H9 (cell line): Measurements from ENCODE around the gene OOEP. TPM values are rescaled to one million over a fixed set of nuclear protein-coding genes. Genes with fewer than 3 reads are reported as not detected.

Experiments
- DNase-seq: peaks from one replicate; pipeline ENCODE4 v3.0.0-alpha.2; 2017
- H2AFZ ChIP-seq: one replicate; pipeline ENCODE4 v1.6.1; 2013; ENCODE audit warnings: mild to moderate bottlenecking, low read length, control low read depth, moderate library complexity
- H2AK5ac ChIP-seq: 2 replicates; pipeline ENCODE4 v1.6.1; 2013; ENCODE audit warnings: low read length, control low read depth, mixed read lengths; ENCODE audit not compliant: insufficient read length
- H2BK120ac ChIP-seq: one replicate; pipeline ENCODE4 v1.6.1; 2013; ENCODE audit warnings: low read depth, mild to moderate bottlenecking, low read length, control low read depth, inconsistent platforms; ENCODE audit not compliant: poor library complexity, severe bottlenecking
- H2BK12ac ChIP-seq: 2 replicates; pipeline ENCODE4 v1.6.1; 2013; ENCODE audit warnings: low read length, control low read depth, mixed read lengths, low read depth; ENCODE audit not compliant: insufficient read length
- H2BK15ac ChIP-seq: 2 replicates; pipeline ENCODE4 v1.6.1; 2013; ENCODE audit warnings: low read depth, low read length, control low read depth
- H2BK20ac ChIP-seq: one replicate; pipeline ENCODE4 v1.6.1; 2013; ENCODE audit warnings: low read depth, mild to moderate bottlenecking, low read length, control low read depth, inconsistent platforms; ENCODE audit not compliant: poor library complexity, severe bottlenecking
- H2BK5ac ChIP-seq: 2 replicates; pipeline ENCODE4 v1.6.1; 2013; ENCODE audit warnings: low read length, control low read depth, mixed read lengths; ENCODE audit not compliant: insufficient read length
- H3K14ac ChIP-seq: 2 replicates; pipeline ENCODE4 v1.6.1; 2013; ENCODE audit warnings: low read length, control low read depth; ENCODE audit not compliant: insufficient read depth
- H3K18ac ChIP-seq: 2 replicates; pipeline ENCODE4 v1.6.1; 2013; ENCODE audit warnings: low read depth, mild to moderate bottlenecking, mixed read lengths, low read length, control low read depth; ENCODE audit not compliant: insufficient read length
- H3K23ac ChIP-seq: 2 replicates; pipeline ENCODE4 v1.6.1; 2013; ENCODE audit warnings: low read length, control low read depth, mixed read lengths, low read depth; ENCODE audit not compliant: insufficient read length
- H3K23me2 ChIP-seq: 2 replicates; pipeline ENCODE4 v1.6.1; 2013; ENCODE audit warnings: low read depth, mild to moderate bottlenecking, mixed read lengths, low read length, control low read depth; ENCODE audit not compliant: insufficient read length, poor library complexity, severe bottlenecking
- H3K27ac ChIP-seq: 2 replicates; pipeline ENCODE4 v1.5.1; 2013; ENCODE audit warnings: low read length, control low read depth, mixed read lengths, low read depth; ENCODE audit not compliant: insufficient read length
- H3K27me3 ChIP-seq: 2 replicates; pipeline ENCODE4 v1.6.1; 2013; ENCODE audit warnings: low read length, control low read depth, inconsistent platforms; ENCODE audit not compliant: insufficient read depth
- H3K4ac ChIP-seq: 2 replicates; pipeline ENCODE4 v1.6.1; 2013; ENCODE audit warnings: low read depth, mild to moderate bottlenecking, control low read depth, inconsistent platforms, low read length, moderate library complexity
- H3K4me1 ChIP-seq: 2 replicates; pipeline ENCODE4 v1.6.1; 2013; ENCODE audit warnings: low read length, control low read depth, inconsistent platforms; ENCODE audit not compliant: insufficient read depth
- H3K4me2 ChIP-seq: 2 replicates; pipeline ENCODE4 v1.6.1; 2013; ENCODE audit warnings: low read length, control low read depth, mixed read lengths; ENCODE audit not compliant: insufficient read length, insufficient read depth
- H3K56ac ChIP-seq: 2 replicates; pipeline ENCODE4 v1.6.1; 2013; ENCODE audit warnings: low read depth, mild to moderate bottlenecking, mixed read lengths, low read length, control low read depth; ENCODE audit not compliant: insufficient read length
- H3K79me1 ChIP-seq: 2 replicates; pipeline ENCODE4 v1.6.1; 2013; ENCODE audit warnings: low read depth, mild to moderate bottlenecking, moderate library complexity, low read length, control low read depth, inconsistent platforms; ENCODE audit not compliant: insufficient read depth, poor library complexity, severe bottlenecking
- H3K79me2 ChIP-seq: 2 replicates; pipeline ENCODE4 v1.6.1; 2013; ENCODE audit warnings: low read length, control low read depth, inconsistent platforms; ENCODE audit not compliant: insufficient read depth
- H3K9ac ChIP-seq: 2 replicates; pipeline ENCODE4 v1.6.1; 2013; ENCODE audit warnings: low read length, control low read depth, mixed read lengths; ENCODE audit not compliant: insufficient read length; ENCODE audit errors: extremely low read depth
- H3K9me3 ChIP-seq: one replicate; pipeline ENCODE4 v1.6.1; 2013; ENCODE audit warnings: low read depth, low read length, inconsistent platforms; ENCODE audit not compliant: control insufficient read depth
- H3T11ph ChIP-seq: one replicate; pipeline ENCODE4 v1.6.1; 2013; ENCODE audit warnings: mild to moderate bottlenecking, low read length, control low read depth, inconsistent platforms
- H4K20me1 ChIP-seq: one replicate; pipeline ENCODE4 v1.6.1; 2013; ENCODE audit not compliant: control insufficient read depth, insufficient read length, insufficient read depth
- H4K5ac ChIP-seq: 2 replicates; pipeline ENCODE4 v1.6.1; 2013; ENCODE audit warnings: low read depth, mild to moderate bottlenecking, mixed read lengths, low read length, control low read depth; ENCODE audit not compliant: insufficient read length
- H4K8ac ChIP-seq: replicated peaks from 2 replicates; pipeline ENCODE4 v1.6.1; 2013; ENCODE audit warnings: low read length, control low read depth, mixed read lengths, low read depth; ENCODE audit not compliant: insufficient read length
- H4K91ac ChIP-seq: 2 replicates; pipeline ENCODE4 v1.6.1; 2013; ENCODE audit warnings: low read depth, mild to moderate bottlenecking, moderate library complexity, mixed read lengths, low read length, control low read depth; ENCODE audit not compliant: insufficient read length
- H3K27ac Mint-ChIP-seq, 3 experiments: 2 replicates in 2 of 3; 3 replicates in 1 of 3; pipeline ENCODE4 v1.8.0; 2020 to 2021; ENCODE audit warnings: mixed read lengths in 3 of 3, mild to moderate bottlenecking in 1 of 3, moderate library complexity in 1 of 3
- H3K27me3 Mint-ChIP-seq: 2 replicates; pipeline ENCODE4 v1.8.0; 2021; ENCODE audit warnings: low read depth, mild to moderate bottlenecking, moderate library complexity, mixed read lengths
- H3K36me3 Mint-ChIP-seq, 3 experiments: 2 replicates in 2 of 3; 3 replicates in 1 of 3; pipeline ENCODE4 v1.8.0; 2020 to 2021; ENCODE audit warnings: low read depth in 3 of 3, mixed read lengths in 3 of 3; ENCODE audit not compliant: insufficient read depth in 1 of 3
- H3K4me1 Mint-ChIP-seq, 2 experiments: 2 replicates each; pipeline ENCODE4 v1.8.0; 2020; ENCODE audit warnings: mixed read lengths in 2 of 2
- H3K4me3 Mint-ChIP-seq, 2 experiments: 2 replicates in 1 of 2; 3 replicates in 1 of 2; pipeline ENCODE4 v1.8.0; 2020 to 2021; ENCODE audit warnings: mild to moderate bottlenecking in 2 of 2, mixed read lengths in 2 of 2, moderate library complexity in 1 of 2
- H3K9me3 Mint-ChIP-seq, 2 experiments: 2 replicates in 1 of 2; 3 replicates in 1 of 2; pipeline ENCODE4 v1.8.0; 2020; ENCODE audit warnings: mild to moderate bottlenecking in 2 of 2, mixed read lengths in 2 of 2, moderate library complexity in 1 of 2
- WGBS: extraction: QIAGEN DNeasy Blood & Tissue Kit; methylation state at CpG from one replicate; pipeline ENCODE4 v1.1.7; 2013; ENCODE audit warnings: missing lambda C conversion rate, low lambda C conversion rate, mixed read lengths; ENCODE audit not compliant: insufficient read length; ENCODE audit errors: extremely low coverage; 5-methylcytosine and 5-hydroxymethylcytosine counted together
- total RNA-seq: library from RNA; stranded (reverse); gene quantifications from 2 replicates; pipeline ENCODE4 v1.2.1, GENCODE V29; 2021
- TF ChIP-seq, protein P1 (sequence below): fragments of 200-600 bp; sonication (generic); conservative IDR thresholded peaks from 3 replicates; pipeline ENCODE4 v1.8.0; 2021; ENCODE audit warnings: antibody characterized with exemption, mild to moderate bottlenecking

The OOEP gene
- total RNA-seq, 1 experiment from 2014 or later = not detected

DNA sequence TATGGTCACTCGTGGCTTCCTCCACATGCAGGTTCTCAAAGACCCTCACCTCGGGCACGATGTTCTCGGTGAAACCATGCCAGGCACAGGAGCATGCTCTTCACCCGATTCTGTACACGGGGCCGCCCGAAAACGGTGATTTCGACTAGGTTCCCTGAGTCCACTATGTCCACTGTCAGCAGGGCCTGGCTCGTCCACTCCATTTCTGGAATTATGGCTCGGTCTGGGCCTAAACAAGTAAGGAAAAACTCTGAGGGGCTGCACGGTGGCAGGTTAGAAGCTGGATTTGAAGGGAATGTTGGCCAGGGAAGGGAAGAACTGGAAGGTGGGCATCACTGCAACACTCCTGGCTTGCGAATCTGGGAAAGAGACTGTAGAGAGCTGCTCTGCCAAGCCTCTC lies 540 bp downstream of the OOEP start:
- peaks cover 2% of the 10 kb centered on the region; the same call in 1 of the 2 replicates for H3K27me3 Mint-ChIP-seq
- H4K5ac ChIP-seq = no peak overlapping the region

More for the DNA sequence above, 540 bp downstream of the OOEP start:
- Mint-ChIP-seq H3K36me3 (peaks cover 0 to 2% (median 0%) of the 10 kb centered on the region in 3 experiments; a peak in 2 of 7 replicates), H3K27ac (no peak overlapping the region), H3K9me3 (peaks cover 0 to 14% of the 10 kb centered on the region in 2 experiments; a peak in 3 of 5 replicates), H3K4me3 (no peak overlapping the region), H3K4me1 (peaks cover 10 to 13% of the 10 kb centered on the region in 2 experiments)
- no peaks in the 10 kb centered on the region for H3K79me1 ChIP-seq
- H2BK120ac ChIP-seq = no peak overlapping the region
- no peak overlapping the region for H3K4me2 ChIP-seq
- peaks cover 2% of the 10 kb centered on the region; the same call in 1 of the 2 replicates for H3K4me1 ChIP-seq
- no peak overlapping the region for H3K27ac ChIP-seq
- H3K4ac ChIP-seq = no peak overlapping the region
- H2BK5ac ChIP-seq = no peak overlapping the region
- DNase-seq = no peak
- no peak overlapping the region for H4K91ac ChIP-seq
- H4K20me1 ChIP-seq = no peaks in the 10 kb centered on the region
- H3K9me3 ChIP-seq = no peaks in the 10 kb centered on the region
- H4K8ac ChIP-seq = no peak overlapping the region
- H2AK5ac ChIP-seq = no peak overlapping the region
- no peak overlapping the region for H3K56ac ChIP-seq
- H2BK12ac ChIP-seq = no peak overlapping the region
- H3T11ph ChIP-seq = no peak overlapping the region
- no peak overlapping the region for H3K14ac ChIP-seq
- no peak overlapping the region for H2BK20ac ChIP-seq
- H3K9ac ChIP-seq = no peak overlapping the region
- H2BK15ac ChIP-seq = no peak overlapping the region
- TF ChIP-seq, protein P1, sequence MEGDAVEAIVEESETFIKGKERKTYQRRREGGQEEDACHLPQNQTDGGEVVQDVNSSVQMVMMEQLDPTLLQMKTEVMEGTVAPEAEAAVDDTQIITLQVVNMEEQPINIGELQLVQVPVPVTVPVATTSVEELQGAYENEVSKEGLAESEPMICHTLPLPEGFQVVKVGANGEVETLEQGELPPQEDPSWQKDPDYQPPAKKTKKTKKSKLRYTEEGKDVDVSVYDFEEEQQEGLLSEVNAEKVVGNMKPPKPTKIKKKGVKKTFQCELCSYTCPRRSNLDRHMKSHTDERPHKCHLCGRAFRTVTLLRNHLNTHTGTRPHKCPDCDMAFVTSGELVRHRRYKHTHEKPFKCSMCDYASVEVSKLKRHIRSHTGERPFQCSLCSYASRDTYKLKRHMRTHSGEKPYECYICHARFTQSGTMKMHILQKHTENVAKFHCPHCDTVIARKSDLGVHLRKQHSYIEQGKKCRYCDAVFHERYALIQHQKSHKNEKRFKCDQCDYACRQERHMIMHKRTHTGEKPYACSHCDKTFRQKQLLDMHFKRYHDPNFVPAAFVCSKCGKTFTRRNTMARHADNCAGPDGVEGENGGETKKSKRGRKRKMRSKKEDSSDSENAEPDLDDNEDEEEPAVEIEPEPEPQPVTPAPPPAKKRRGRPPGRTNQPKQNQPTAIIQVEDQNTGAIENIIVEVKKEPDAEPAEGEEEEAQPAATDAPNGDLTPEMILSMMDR = no peak
- H3K79me2 ChIP-seq = no peaks in the 10 kb centered on the region
- WGBS = no CpG with 5 or more reads among the region's 14 CpGs
- no peak overlapping the region for H3K23ac ChIP-seq
- H3K18ac ChIP-seq = no peak overlapping the region
- no peak overlapping the region for H2AFZ ChIP-seq
- no peaks in the 10 kb centered on the region for H3K23me2 ChIP-seq
- no peaks in the 10 kb centered on the region for H3K27me3 ChIP-seq
